Mesenchymal stem cell (in vitro differentiated cells and primary cell): Measurements from ENCODE around the gene SMURF1.

Source experiments
- DNase-seq: peaks from one replicate; pipeline ENCODE4 v3.0.0-alpha.2; 2013
- H2AFZ ChIP-seq: one replicate; pipeline ENCODE4 v1.6.1; 2013; ENCODE audit warnings: low read depth, mild to moderate bottlenecking, control low read depth, inconsistent platforms, low read length, moderate library complexity
- H2AK5ac ChIP-seq: 2 replicates; pipeline ENCODE4 v1.6.1; 2013; ENCODE audit warnings: low read length, moderate library complexity, mild to moderate bottlenecking, inconsistent platforms; ENCODE audit not compliant: severe bottlenecking
- H2BK120ac ChIP-seq: one replicate; pipeline ENCODE4 v1.6.1; 2013; ENCODE audit warnings: low read depth, mild to moderate bottlenecking, inconsistent platforms, low read length, moderate library complexity
- H2BK12ac ChIP-seq, 2 experiments: one replicate each; pipeline ENCODE4 v1.6.1; 2013; ENCODE audit warnings: inconsistent platforms in 2 of 2, low read length in 2 of 2, mild to moderate bottlenecking in 2 of 2, moderate library complexity in 2 of 2, control low read depth in 1 of 2
- H2BK15ac ChIP-seq: one replicate; pipeline ENCODE4 v1.6.1; 2013; ENCODE audit warnings: mild to moderate bottlenecking, low read depth, inconsistent platforms; ENCODE audit not compliant: poor library complexity, severe bottlenecking
- H2BK5ac ChIP-seq: 2 replicates; pipeline ENCODE4 v1.6.1; 2013; ENCODE audit warnings: low read depth, mild to moderate bottlenecking, low read length, control low read depth, inconsistent platforms; ENCODE audit not compliant: poor library complexity, severe bottlenecking
- H3K14ac ChIP-seq, 2 experiments: one replicate each; pipeline ENCODE4 v1.6.1; 2013; ENCODE audit warnings: inconsistent platforms in 2 of 2, low read length in 2 of 2, control low read depth in 1 of 2, mild to moderate bottlenecking in 1 of 2, moderate library complexity in 1 of 2
- H3K18ac ChIP-seq, 2 experiments: one replicate each; pipeline ENCODE4 v1.6.1; 2013; ENCODE audit warnings: inconsistent platforms in 2 of 2, low read length in 2 of 2, control low read depth in 1 of 2, low read depth in 1 of 2, mild to moderate bottlenecking in 1 of 2
- H3K23ac ChIP-seq, 2 experiments: one replicate each; pipeline ENCODE4 v1.6.1; 2013; ENCODE audit warnings: inconsistent platforms in 2 of 2, low read length in 2 of 2, mild to moderate bottlenecking in 2 of 2, moderate library complexity in 2 of 2, control low read depth in 1 of 2
- H3K27ac ChIP-seq: 2 replicates; pipeline ENCODE4 v1.5.1; 2013; ENCODE audit warnings: mild to moderate bottlenecking, moderate library complexity, low read length, control low read depth, inconsistent platforms; ENCODE audit not compliant: poor library complexity, severe bottlenecking
- H3K27me3 ChIP-seq, 2 experiments: 2 replicates each; pipeline versions ENCODE4 v1.6.1 to v1.7.0; 2013; ENCODE audit warnings: low read length in 2 of 2, mild to moderate bottlenecking in 2 of 2, moderate library complexity in 2 of 2, control low read depth in 1 of 2, inconsistent platforms in 1 of 2; ENCODE audit not compliant: control insufficient read depth in 1 of 2, insufficient read depth in 1 of 2
- H3K36me3 ChIP-seq, 2 experiments: 2 replicates each; pipeline versions ENCODE4 v1.6.1 to v1.7.0; 2013; ENCODE audit warnings: low read length in 2 of 2, control low read depth in 1 of 2, inconsistent platforms in 1 of 2, low read depth in 1 of 2, mild to moderate bottlenecking in 1 of 2; ENCODE audit not compliant: insufficient read depth in 2 of 2, control insufficient read depth in 1 of 2
- H3K4ac ChIP-seq, 2 experiments: one replicate each; pipeline ENCODE4 v1.6.1; 2013; ENCODE audit warnings: inconsistent platforms in 2 of 2, low read length in 2 of 2, mild to moderate bottlenecking in 2 of 2, moderate library complexity in 2 of 2, control low read depth in 1 of 2, low read depth in 1 of 2
- H3K4me1 ChIP-seq: 2 replicates; pipeline ENCODE4 v1.6.1; 2013; ENCODE audit warnings: low read depth, low read length, control low read depth; ENCODE audit not compliant: control insufficient read depth, insufficient read depth
- H3K4me2 ChIP-seq: 2 replicates; pipeline ENCODE4 v1.6.1; 2013; ENCODE audit warnings: low read length, mild to moderate bottlenecking, inconsistent platforms; ENCODE audit not compliant: poor library complexity, severe bottlenecking
- H3K4me3 ChIP-seq, 2 experiments: 2 replicates each; pipeline versions ENCODE4 v1.5.1 to v1.7.0; 2013; ENCODE audit warnings: low read length in 2 of 2, mild to moderate bottlenecking in 2 of 2, control low read depth in 1 of 2, low read depth in 1 of 2; ENCODE audit not compliant: insufficient read depth in 1 of 2
- H3K79me1 ChIP-seq: replicated peaks from 2 replicates; pipeline ENCODE4 v1.6.1; 2013; ENCODE audit warnings: mild to moderate bottlenecking, control low read depth, low read length, inconsistent platforms; ENCODE audit not compliant: poor library complexity, severe bottlenecking
- H3K9ac ChIP-seq: 2 replicates; pipeline ENCODE4 v1.7.0; 2013; ENCODE audit warnings: mild to moderate bottlenecking, low read length, moderate library complexity
- H3K9me3 ChIP-seq: 2 replicates; pipeline ENCODE4 v1.7.0; 2013; ENCODE audit warnings: mild to moderate bottlenecking, low read length; ENCODE audit not compliant: control insufficient read depth
- H4K8ac ChIP-seq: one replicate; pipeline ENCODE4 v1.6.1; 2013; ENCODE audit warnings: inconsistent platforms, mild to moderate bottlenecking, low read length, moderate library complexity
- H4K91ac ChIP-seq: one replicate; pipeline ENCODE4 v1.6.1; 2013; ENCODE audit warnings: mild to moderate bottlenecking, low read length, inconsistent platforms
- WGBS: methylation state at CpG from one replicate; pipeline ENCODE4 v1.1.7; 2013; ENCODE audit warnings: mixed read lengths; 5-methylcytosine and 5-hydroxymethylcytosine counted together

Gene SMURF1

DNA sequence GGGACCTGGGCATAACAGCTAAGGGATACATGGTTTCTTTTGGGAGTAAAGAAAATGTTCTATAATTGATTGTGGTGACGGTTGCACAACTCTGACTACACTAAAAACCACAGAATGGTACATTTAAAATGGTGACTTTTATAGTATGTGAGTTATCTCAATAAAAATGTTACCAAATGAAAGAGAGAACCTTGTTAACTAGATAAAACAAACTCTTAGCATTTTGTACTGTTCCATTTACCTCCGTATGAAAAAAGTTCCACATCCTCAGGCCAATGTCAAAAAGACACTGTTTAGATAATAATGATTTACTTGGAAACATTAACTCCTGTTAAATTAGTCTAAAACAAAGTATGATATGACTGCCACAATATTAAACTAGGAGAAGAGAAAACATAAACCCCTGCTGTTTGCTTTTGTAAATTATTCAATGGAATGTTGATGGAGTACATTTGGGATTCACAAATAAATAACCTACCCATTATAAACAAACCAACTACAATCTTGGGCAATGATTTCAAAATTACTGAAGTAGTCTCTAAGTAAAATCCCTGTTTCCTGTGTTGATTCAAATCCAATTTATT is 60.7 kb downstream of the SMURF1 start:
- Histone ChIP-seq H2AFZ (no peak overlapping the region), H4K8ac (no peak overlapping the region), H3K4me1 (peaks cover 11% of the 10 kb centered on the region), H4K91ac (no peak overlapping the region), H3K79me1 (peaks cover 16% of the 10 kb centered on the region), H3K4me2 (no peak overlapping the region), H3K18ac (no peak overlapping the region), H3K23ac (no peak overlapping the region), H3K27me3 (no peaks in the 10 kb centered on the region), H3K4ac (no peak overlapping the region), H2BK12ac (no peak overlapping the region), H3K36me3 (peaks cover 0 to 6% of the 10 kb centered on the region in 2 experiments), H3K9me3 (peaks cover 3% of the 10 kb centered on the region), H3K9ac (no peak overlapping the region), H2BK120ac (no peak overlapping the region), H2BK15ac (no peak overlapping the region), H3K27ac (no peak overlapping the region), H2AK5ac (no peak overlapping the region), H2BK5ac (no peak overlapping the region), H3K14ac (no peak overlapping the region), H3K4me3 (no peak overlapping the region)
- WGBS = 50% methylated on average over 1 of the region's 2 CpGs
- DNase-seq = peak; percentile 51

GRCh38 chr7:99080679-99081078 is 63.2 kb downstream of the SMURF1 start:
- no peak overlapping the region for H4K8ac ChIP-seq
- WGBS = 88% methylated on average over 4 of the region's 6 CpGs
- H2AFZ ChIP-seq = no peak overlapping the region
- H3K27me3 ChIP-seq = no peaks in the 10 kb centered on the region
- no peak overlapping the region for H2BK12ac ChIP-seq
- H3K36me3 ChIP-seq = peaks cover 0 to 3% of the 10 kb centered on the region in 2 experiments
- H2BK5ac ChIP-seq = no peak overlapping the region
- peaks cover 13% of the 10 kb centered on the region for H3K4me1 ChIP-seq
- H2AK5ac ChIP-seq = no peak overlapping the region
- H4K91ac ChIP-seq = no peak overlapping the region
- H3K4ac ChIP-seq = no peak overlapping the region
- H3K79me1 ChIP-seq = peaks cover 17% of the 10 kb centered on the region
- H3K14ac ChIP-seq = no peak overlapping the region
- H3K4me2 ChIP-seq = no peak overlapping the region
- no peak overlapping the region for H3K18ac ChIP-seq
- H3K9ac ChIP-seq = no peak overlapping the region
- H2BK120ac ChIP-seq = no peak overlapping the region
- H3K4me3 ChIP-seq = no peak overlapping the region
- DNase-seq = no peak
- no peak overlapping the region for H3K27ac ChIP-seq
- no peaks in the 10 kb centered on the region for H3K9me3 ChIP-seq
- H2BK15ac ChIP-seq = no peak overlapping the region
- H3K23ac ChIP-seq = no peak overlapping the region

- H4K8ac ChIP-seq = no peak overlapping the region
- H3K18ac ChIP-seq = peak overlapping the region in 1 of 2 experiments; percentile 55
- H2AFZ ChIP-seq = no peak overlapping the region
- no peak overlapping the region for H3K4me2 ChIP-seq
- DNase-seq = no peak
- no peaks in the 10 kb centered on the region for H3K9me3 ChIP-seq
- H2BK5ac ChIP-seq = no peak overlapping the region
- peak overlapping the region; percentile 2 for H4K91ac ChIP-seq
- H3K4me1 ChIP-seq = peaks cover 12% of the 10 kb centered on the region
- H3K14ac ChIP-seq = no peak overlapping the region
- peaks cover 0 to 3% of the 10 kb centered on the region in 2 experiments for H3K36me3 ChIP-seq
- no peak overlapping the region for H2BK120ac ChIP-seq
- no peak overlapping the region for H2BK12ac ChIP-seq
- peak overlapping the region; percentile 27 for H3K9ac ChIP-seq
- no peaks in the 10 kb centered on the region for H3K27me3 ChIP-seq
- H3K4me3 ChIP-seq = no peak overlapping the region
- peaks cover 13% of the 10 kb centered on the region for H3K79me1 ChIP-seq
- H2BK15ac ChIP-seq = no peak overlapping the region
- no peak overlapping the region for H3K23ac ChIP-seq
- no peak overlapping the region for H3K4ac ChIP-seq
- H3K27ac ChIP-seq = no peak overlapping the region
- no peak overlapping the region for H2AK5ac ChIP-seq
- 82% methylated on average over 9 of the region's 9 CpGs for WGBS
Measured at GRCh38 chr7:99079104-99079503, 64.8 kb downstream of the SMURF1 start.

GRCh38 chr7:99078416-99078815 is 65.5 kb downstream of the SMURF1 start:
- no peak overlapping the region for H3K4me2 ChIP-seq
- no peak overlapping the region for H4K8ac ChIP-seq
- H2BK15ac ChIP-seq = no peak overlapping the region
- H3K4me1 ChIP-seq = peaks cover 11% of the 10 kb centered on the region
- H3K79me1 ChIP-seq = peaks cover 13% of the 10 kb centered on the region
- no peak overlapping the region for H3K27ac ChIP-seq
- no peak overlapping the region for H3K14ac ChIP-seq
- peaks cover 0 to 3% of the 10 kb centered on the region in 2 experiments for H3K36me3 ChIP-seq
- no peaks in the 10 kb centered on the region for H3K27me3 ChIP-seq
- no peak overlapping the region for H3K4ac ChIP-seq
- 94% methylated on average over 6 of the region's 6 CpGs for WGBS
- no peak overlapping the region for H2BK5ac ChIP-seq
- H2BK12ac ChIP-seq = no peak overlapping the region
- no peak overlapping the region for H3K4me3 ChIP-seq
- no peak overlapping the region for H3K9ac ChIP-seq
- peak overlapping the region; percentile 23 for H4K91ac ChIP-seq
- H2AK5ac ChIP-seq = no peak overlapping the region
- H3K18ac ChIP-seq = no peak overlapping the region
- no peak overlapping the region for H2AFZ ChIP-seq
- no peak for DNase-seq
- no peak overlapping the region for H3K23ac ChIP-seq
- H3K9me3 ChIP-seq = no peaks in the 10 kb centered on the region
- no peak overlapping the region for H2BK120ac ChIP-seq
